ENCODE data around the gene CAPS.

- TF ChIP-seq CTCF (IDR thresholded peaks at IDR 0.05; ENCODE audit: insufficient read depth, low read length), result no peak
- no peak for TF ChIP-seq POLR2AphosphoS5 (IDR thresholded peaks at IDR 0.05; ENCODE audit: low read depth)
Measured at GRCh38 chr19:5917431-5918107, 3.5 kb downstream of the CAPS start.
